DMS 273 treated with DMSO at 0.1 percent for 48 hours (cell line): Measurements from ENCODE around the gene PFN3.
"Not testable (repeated sequence)": the region's sequence is repeated elsewhere in the genome, so short reads cannot be mapped to it uniquely, and the experiment has no call there.

Experiments
- DNase-seq: peaks from one replicate; lab custom pipeline; 2025; lab: John Stamatoyannopoulos, UW

Gene PFN3

GRCh38 chr5:177425801-177426565 is 25.5 kb upstream of the PFN3 start:
- DNase-seq = peak; percentile 100

GRCh38 chr5:177425196-177425800 is 24.8 kb upstream of the PFN3 start:
- DNase-seq = no peak

GRCh38 chr5:177423671-177424070 is 23.2 kb upstream of the PFN3 start:
- no peak for DNase-seq

- no peak for DNase-seq
Observed at GRCh38 chr5:177421062-177421798, 20.8 kb upstream of the PFN3 start.

GRCh38 chr5:177420472-177420871 is 20.0 kb upstream of the PFN3 start:
- DNase-seq = not testable (repeated sequence)

- DNase-seq = no peak
Observed at GRCh38 chr5:177419046-177419445, 18.6 kb upstream of the PFN3 start.

GRCh38 chr5:177417081-177417480 is 16.6 kb upstream of the PFN3 start:
- DNase-seq = not testable (repeated sequence)

GRCh38 chr5:177414481-177414880 is 14.0 kb upstream of the PFN3 start:
- DNase-seq = no peak

- DNase-seq = no peak
Observed at GRCh38 chr5:177412603-177413233, 12.3 kb upstream of the PFN3 start.

- no peak for DNase-seq
Observed at GRCh38 chr5:177410575-177410974, 10.1 kb upstream of the PFN3 start.

- no peak for DNase-seq
Observed at GRCh38 chr5:177409043-177409801, 8.8 kb upstream of the PFN3 start, which contains the start of gene F12. F12 (minus strand) TSS chr5:177409564; CDS start chr5:177409527, 37 bp downstream.

- DNase-seq = no peak
Observed at GRCh38 chr5:177405805-177406204, 5.3 kb upstream of the PFN3 start.

- DNase-seq = no peak
Observed at GRCh38 chr5:177405312-177405711, 4.9 kb upstream of the PFN3 start.

GRCh38 chr5:177404641-177405179 is 4.2 kb upstream of the PFN3 start:
- DNase-seq = peak; percentile 70

- peak; percentile 53 for DNase-seq
Observed at GRCh38 chr5:177403792-177404640, 3.6 kb upstream of the PFN3 start.

- DNase-seq = no peak
Observed at GRCh38 chr5:177403102-177403791, 2.8 kb upstream of the PFN3 start.

- DNase-seq = no peak
Observed at GRCh38 chr5:177402271-177403043, 2.0 kb upstream of the PFN3 start.

GRCh38 chr5:177397875-177398390 is 2.5 kb downstream of the PFN3 start:
- no peak for DNase-seq

GRCh38 chr5:177396807-177397206 is 3.7 kb downstream of the PFN3 start:
- no peak for DNase-seq
